CD4-positive, alpha-beta T cell (primary cell): ENCODE measurements around the gene CFP. TPM values are rescaled to one million over a fixed set of nuclear protein-coding genes. Genes with fewer than 3 reads are reported as not detected.
A peak's percentile ranks its signal among the peaks of the same experiment; 100 is the strongest.

Source experiments
- ATAC-seq: fragments of 200-7000 bp; cut with Tn5 transposase; one replicate; pipeline ENCODE4 v1.10.0; 2022; ENCODE audit warnings: mild to moderate bottlenecking; ENCODE audit not compliant: poor library complexity
- CTCF ChIA-PET: fragments of 350-600 bp; sonication (Branson Sonifier 250); formaldehyde crosslinking; loops from one replicate; lab custom pipeline; 2021; ENCODE audit warnings: antibody characterized with exemption, inconsistent platforms; lab: Charles Lee
- POLR2A ChIA-PET: fragments of 350-600 bp; sonication (Branson Sonifier 250); formaldehyde crosslinking; loops from one replicate; lab custom pipeline; 2021; ENCODE audit warnings: antibody characterized with exemption, inconsistent platforms; lab: Charles Lee
- DNase-seq, 14 experiments: peaks; one replicate each; pipeline ENCODE4 v3.0.0-alpha.2; 2013 to 2020; ENCODE audit warnings: mixed read lengths in 2 of 14
- H3K27ac ChIP-seq, 2 donors: one replicate each; pipeline versions ENCODE4 v1.5.1 to v1.7.0; 2013; ENCODE audit warnings: low read length in 2 of 2, low read depth in 1 of 2, mild to moderate bottlenecking in 1 of 2
- H3K27me3 ChIP-seq, 2 experiments: 1 replicate in 1 of 2; 2 replicates in 1 of 2; pipeline versions ENCODE4 v1.6.1 to v1.7.0; 2013; ENCODE audit warnings: low read length in 2 of 2, control low read depth in 1 of 2, mild to moderate bottlenecking in 1 of 2, moderate library complexity in 1 of 2; ENCODE audit not compliant: insufficient read depth in 2 of 2, control insufficient read depth in 1 of 2
- H3K36me3 ChIP-seq: one replicate; pipeline ENCODE4 v1.6.1; 2013; ENCODE audit warnings: low read length, control low read depth; ENCODE audit not compliant: insufficient read depth
- H3K4me1 ChIP-seq: one replicate; pipeline ENCODE4 v1.6.1; 2013; ENCODE audit warnings: low read length, control low read depth; ENCODE audit not compliant: insufficient read depth
- H3K4me3 ChIP-seq: one replicate; pipeline ENCODE4 v1.5.1; 2013; ENCODE audit warnings: mild to moderate bottlenecking, low read length, moderate library complexity
- H3K9me3 ChIP-seq, 2 experiments: 1 replicate in 1 of 2; 2 replicates in 1 of 2; pipeline versions ENCODE4 v1.6.1 to v1.7.0; 2013; ENCODE audit warnings: low read length in 2 of 2, mild to moderate bottlenecking in 2 of 2, control low read depth in 1 of 2, moderate library complexity in 1 of 2; ENCODE audit not compliant: control insufficient read depth in 1 of 2, insufficient read depth in 1 of 2
- H3K27ac Mint-ChIP-seq: one replicate; pipeline ENCODE4 v1.8.0; 2020; ENCODE audit warnings: mixed read lengths
- H3K27me3 Mint-ChIP-seq: one replicate; pipeline ENCODE4 v1.8.0; 2021; ENCODE audit warnings: mixed read lengths
- H3K36me3 Mint-ChIP-seq: one replicate; pipeline ENCODE4 v1.8.0; 2021; ENCODE audit warnings: low read depth, mixed read lengths
- H3K4me1 Mint-ChIP-seq: one replicate; pipeline ENCODE4 v1.8.0; 2021; ENCODE audit warnings: low read depth, mixed read lengths
- H3K4me3 Mint-ChIP-seq: one replicate; pipeline ENCODE4 v1.8.0; 2020; ENCODE audit warnings: mild to moderate bottlenecking, mixed read lengths
- H3K9me3 Mint-ChIP-seq: one replicate; pipeline ENCODE4 v1.8.0; 2020; ENCODE audit warnings: mixed read lengths
- intact Hi-C, 2 experiments: fragments of 100-400 bp; cut with DNase I in 1 of 2; cut with micrococcal nuclease in 1 of 2; formaldehyde crosslinking; loops; one replicate each; pipeline versions ENCODE4 v1.15.1 to v1.9.0; 2023 to 2025; cut with DNase I, micrococcal nuclease
- microRNA-seq: library from miRNA; unstranded; fragments of <30 nt; microRNA quantifications from one replicate; pipeline ENCODE4 v1.2.0, GENCODE V29; 2021; ENCODE audit warnings: borderline microRNAs expressed, borderline replicate concordance
- total RNA-seq, 174 experiments: library from RNA in 2 of 174; stranded (reverse) in 2 of 174; gene quantifications; one replicate each; pipeline ENCODE4 v1.2.3 and lab custom pipeline; 2021 to 2026
- TF ChIP-seq, protein P1 (sequence below): fragments of 200-600 bp; IDR thresholded peaks from one replicate; pipeline ENCODE4 v1.8.0; 2022; ENCODE audit warnings: antibody characterized with exemption, mild to moderate bottlenecking

Gene CFP
- total RNA-seq, 2 experiments from 2014 or later = 18.3 to 18.6 TPM

DNA sequence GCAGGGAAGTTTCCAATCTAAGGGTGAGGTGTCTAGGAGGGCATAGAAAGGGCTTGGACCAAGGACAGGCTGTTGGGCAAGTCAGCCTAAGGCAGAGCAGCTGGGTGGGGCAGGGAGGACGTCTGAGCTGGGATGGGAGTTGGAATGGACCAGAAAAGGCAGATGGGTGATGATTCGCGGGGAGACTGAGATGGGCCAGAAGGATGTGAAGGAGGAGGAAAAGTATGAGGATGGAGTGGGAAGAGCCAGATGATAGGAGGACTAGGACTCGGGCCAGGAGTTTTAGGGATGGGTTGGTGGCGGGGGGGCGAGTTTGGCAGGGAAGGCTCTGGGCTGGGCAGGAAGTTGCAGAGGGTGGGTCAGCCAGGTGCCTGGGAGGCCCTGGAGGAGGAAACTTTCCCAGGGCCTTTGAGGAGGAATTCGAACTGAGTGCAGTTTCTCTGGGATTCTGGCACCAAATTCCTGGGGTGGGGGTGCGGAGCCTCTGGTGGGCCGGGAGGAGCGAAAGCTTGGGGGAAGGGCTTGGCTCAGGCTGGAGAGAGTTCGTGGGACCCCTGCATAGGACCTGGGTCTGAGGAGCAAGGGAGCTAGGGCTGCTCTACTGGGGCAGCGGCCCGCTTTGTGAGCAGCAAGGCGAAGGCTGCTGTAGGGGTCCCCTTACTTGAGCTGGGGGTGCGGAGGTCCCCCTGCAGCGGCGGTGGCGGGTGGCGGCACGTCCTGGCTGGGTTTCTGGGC lies 56.2 kb downstream of the CFP start:
- no peak overlapping the region for H3K4me3 ChIP-seq
- peaks cover 17% of the 10 kb centered on the region for H3K4me1 ChIP-seq
- H3K36me3 ChIP-seq = peaks cover 27% of the 10 kb centered on the region
- TF ChIP-seq, protein P1, sequence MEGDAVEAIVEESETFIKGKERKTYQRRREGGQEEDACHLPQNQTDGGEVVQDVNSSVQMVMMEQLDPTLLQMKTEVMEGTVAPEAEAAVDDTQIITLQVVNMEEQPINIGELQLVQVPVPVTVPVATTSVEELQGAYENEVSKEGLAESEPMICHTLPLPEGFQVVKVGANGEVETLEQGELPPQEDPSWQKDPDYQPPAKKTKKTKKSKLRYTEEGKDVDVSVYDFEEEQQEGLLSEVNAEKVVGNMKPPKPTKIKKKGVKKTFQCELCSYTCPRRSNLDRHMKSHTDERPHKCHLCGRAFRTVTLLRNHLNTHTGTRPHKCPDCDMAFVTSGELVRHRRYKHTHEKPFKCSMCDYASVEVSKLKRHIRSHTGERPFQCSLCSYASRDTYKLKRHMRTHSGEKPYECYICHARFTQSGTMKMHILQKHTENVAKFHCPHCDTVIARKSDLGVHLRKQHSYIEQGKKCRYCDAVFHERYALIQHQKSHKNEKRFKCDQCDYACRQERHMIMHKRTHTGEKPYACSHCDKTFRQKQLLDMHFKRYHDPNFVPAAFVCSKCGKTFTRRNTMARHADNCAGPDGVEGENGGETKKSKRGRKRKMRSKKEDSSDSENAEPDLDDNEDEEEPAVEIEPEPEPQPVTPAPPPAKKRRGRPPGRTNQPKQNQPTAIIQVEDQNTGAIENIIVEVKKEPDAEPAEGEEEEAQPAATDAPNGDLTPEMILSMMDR = no peak
- intact Hi-C loops = no loop called here
- ChIA-PET CTCF (no interaction called here), POLR2A (interaction anchor here (0.5 kb wide), 1 partner anchor 21 kb away, joined by 4 read pairs; no protein-coding TSS in a partner anchor)
- Mint-ChIP-seq H3K27ac (peak overlapping the region; percentile 55), H3K4me1 (peaks cover 13% of the 10 kb centered on the region), H3K36me3 (peaks cover 39% of the 10 kb centered on the region), H3K4me3 (peak overlapping the region; percentile 57), H3K9me3 (no peaks in the 10 kb centered on the region), H3K27me3 (peaks cover 5% of the 10 kb centered on the region)
- DNase-seq = no peak
- no peak overlapping the region for H3K27ac ChIP-seq
- no peaks in the 10 kb centered on the region for H3K27me3 ChIP-seq
- ATAC-seq = no peak
- H3K9me3 ChIP-seq = peaks cover 0 to 3% of the 10 kb centered on the region in 2 experiments

Small RNAs within 50 kb of the gene (microRNA-seq; reads per million reads assigned to microRNA genes)
- not detected for gene MIR4769

Other genes starting within 250 kb of the CFP start
- gene ZNF41, start 146.7 kb downstream of the CFP start, total RNA-seq = 1 to 10 TPM; 3.1 to 3.9 TPM
- gene ARAF, start 68.7 kb downstream of the CFP start, total RNA-seq = 100 to 1,000 TPM; 119 to 121 TPM
- gene TIMP1, start 47.5 kb downstream of the CFP start, total RNA-seq = 10 to 100 TPM; 35.6 to 38.5 TPM
- under 1 TPM; 0.27 to 0.87 TPM for gene SYN1, start 10.1 kb downstream of the CFP start, total RNA-seq
- gene ELK1, start 20.6 kb upstream of the CFP start, total RNA-seq = 10 to 100 TPM; 38.9 to 40.5 TPM
- gene UXT, start 29.2 kb upstream of the CFP start, total RNA-seq = 100 to 1,000 TPM; 188 to 197 TPM
- gene ZNF81, start 207.0 kb upstream of the CFP start, total RNA-seq = 1 to 10 TPM; 5.1 to 5.7 TPM